ENCODE measurements around the gene MARCHF3.

The MARCHF3 gene

DNA sequence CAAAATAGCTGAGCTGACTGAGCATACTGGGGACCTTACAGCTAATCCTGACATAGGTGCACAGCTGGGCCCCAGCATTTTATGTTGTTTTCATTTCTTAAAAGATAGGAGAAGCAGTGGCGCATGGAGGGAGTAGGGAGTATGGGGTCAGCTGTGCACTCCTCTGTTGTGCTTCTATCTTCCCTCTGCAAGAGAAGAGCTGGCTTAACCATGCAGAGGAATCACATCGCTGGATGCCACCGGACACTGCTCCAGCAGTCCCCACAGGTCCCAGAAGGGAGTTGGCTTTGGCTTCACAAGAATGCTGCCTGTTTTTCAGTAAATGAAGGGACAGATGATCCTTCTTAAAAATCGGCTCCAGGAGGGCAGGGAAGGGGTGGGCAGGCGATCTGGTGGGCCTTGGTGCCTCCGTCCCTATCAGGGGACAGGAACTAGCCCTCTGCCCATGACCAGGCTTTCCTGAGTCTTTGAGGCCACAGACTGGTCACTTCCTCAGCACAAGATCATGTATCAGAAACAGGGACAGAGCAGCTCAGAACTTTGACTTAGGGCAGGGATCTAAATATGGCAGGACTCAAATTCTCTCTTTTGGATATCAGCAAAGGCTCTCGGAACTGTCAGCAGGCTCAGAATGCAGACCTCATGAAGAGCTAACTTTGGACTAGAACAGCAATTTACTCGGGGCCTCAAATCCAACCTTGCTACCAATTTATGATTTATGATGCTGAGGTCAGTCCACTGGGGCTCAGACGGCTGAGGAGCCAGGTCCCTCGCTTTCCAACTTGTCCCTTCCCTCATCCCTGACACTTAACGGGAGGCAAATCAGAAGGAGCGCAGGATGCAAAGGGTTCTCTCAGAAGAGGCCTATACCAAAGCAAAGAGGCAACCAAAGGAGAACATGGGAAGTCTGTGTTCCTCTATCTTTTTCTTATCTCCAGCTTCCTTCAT is 47.2 kb downstream of the MARCHF3 start:
- no peak for DNase-seq

DNA sequence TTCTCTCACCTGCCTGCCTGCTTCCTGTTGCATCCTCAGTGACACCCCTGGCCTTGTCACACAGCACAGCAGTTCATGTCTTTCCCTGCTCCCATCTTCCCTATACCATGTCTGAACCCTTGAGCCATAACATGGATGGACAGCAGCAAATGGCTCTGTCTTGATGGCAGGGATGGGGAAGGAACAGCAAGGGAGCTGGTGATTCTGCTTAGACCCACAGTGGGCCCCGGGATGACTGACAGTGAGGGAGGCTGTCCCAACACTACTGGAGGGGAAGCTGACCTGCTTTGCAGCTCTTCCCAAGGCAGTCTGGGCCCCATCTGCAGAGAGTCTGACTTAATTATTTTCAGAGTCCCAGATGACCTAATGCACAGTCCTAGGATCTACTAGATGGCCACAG is 48.2 kb downstream of the MARCHF3 start:
- no peak for DNase-seq

DNA sequence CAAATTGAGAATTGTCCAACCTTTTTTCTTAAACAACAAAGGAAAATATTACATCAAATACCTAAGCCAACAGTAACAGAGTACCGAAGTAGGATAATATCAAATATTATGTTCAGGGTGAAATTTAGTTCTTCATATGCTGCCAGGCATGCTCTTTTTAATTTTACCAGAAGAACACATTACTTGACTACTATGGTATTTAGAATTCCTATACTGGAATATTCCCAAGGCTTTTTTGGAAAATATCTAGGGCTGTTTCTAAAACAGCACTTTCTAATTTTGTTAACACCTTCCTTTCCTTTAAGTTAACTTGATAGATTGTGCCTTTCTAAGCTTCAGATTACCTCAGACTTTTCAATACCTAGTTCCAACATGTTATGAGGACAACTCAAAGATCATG is 48.7 kb downstream of the MARCHF3 start:
- no peak for DNase-seq

DNA sequence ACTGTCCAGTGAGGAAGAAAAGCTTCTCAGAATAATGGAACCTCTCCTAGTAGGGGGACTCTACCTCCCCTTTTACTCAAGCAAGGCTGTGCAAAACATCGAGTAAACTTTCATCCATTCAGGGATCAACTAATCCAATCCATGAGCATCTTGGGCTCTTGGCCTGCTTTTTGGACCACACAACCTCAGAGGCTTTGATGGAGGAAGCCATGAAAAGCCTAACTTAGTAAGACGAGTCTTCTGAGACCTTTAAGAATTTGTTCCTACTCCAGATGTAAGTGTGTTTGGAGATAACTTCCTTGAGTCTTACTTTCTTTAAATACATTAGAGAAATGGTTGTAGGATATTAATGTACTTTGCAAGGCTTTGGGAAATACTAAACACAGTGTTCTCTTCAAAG is 49.1 kb downstream of the MARCHF3 start:
- no peak for DNase-seq

DNA sequence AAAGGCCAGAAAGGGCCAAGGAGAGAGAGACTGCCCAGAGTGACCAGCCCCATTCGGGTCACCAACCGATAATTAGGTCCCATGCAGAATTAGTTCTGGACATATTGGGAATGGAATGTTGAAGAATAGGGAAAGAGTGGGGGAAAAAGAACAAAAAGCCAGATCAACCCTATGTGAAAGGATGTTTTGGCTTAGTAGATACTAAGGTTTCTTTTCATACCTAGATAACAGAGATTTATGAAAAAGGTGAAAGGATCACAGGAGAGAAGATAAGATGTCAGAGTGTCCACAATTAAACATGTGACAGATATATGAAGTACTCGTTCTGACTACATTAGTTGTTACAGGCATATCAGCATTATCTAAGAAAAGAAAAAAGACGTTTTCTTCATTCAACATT is 52.1 kb downstream of the MARCHF3 start:
- no peak for DNase-seq

DNA sequence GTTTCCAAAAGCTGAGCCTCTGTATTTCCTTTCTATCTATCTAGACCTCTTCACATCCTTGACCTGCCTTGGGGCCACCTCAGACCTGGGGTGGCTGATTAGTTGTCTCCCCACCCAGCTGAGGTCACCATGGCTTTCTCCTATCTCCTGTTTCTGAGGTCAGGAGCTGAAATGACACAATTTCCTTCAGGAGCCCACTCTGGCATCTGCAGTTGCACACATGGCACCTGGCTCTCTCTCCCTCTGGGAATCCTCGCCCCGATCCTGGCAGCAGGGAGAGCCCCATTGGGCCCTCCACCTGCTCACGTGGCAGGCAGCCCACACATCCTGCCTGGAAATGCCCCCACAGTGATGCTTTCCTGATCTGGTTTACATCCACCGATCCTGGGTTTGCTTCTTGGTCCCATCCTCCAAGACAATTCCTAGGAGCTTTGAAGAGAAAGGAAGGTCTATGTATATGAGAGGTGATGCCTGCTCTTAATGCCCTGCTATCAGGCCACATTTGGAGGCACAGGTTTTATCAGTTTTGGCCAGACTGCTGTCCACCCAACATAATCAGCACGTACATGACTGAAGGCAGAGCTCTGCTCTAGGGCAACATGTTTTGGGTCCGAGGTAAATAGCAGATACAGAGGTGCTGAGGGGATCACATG is 53.7 kb downstream of the MARCHF3 start:
- DNase-seq = peak in 1 of 14 donors; percentile 37

DNA sequence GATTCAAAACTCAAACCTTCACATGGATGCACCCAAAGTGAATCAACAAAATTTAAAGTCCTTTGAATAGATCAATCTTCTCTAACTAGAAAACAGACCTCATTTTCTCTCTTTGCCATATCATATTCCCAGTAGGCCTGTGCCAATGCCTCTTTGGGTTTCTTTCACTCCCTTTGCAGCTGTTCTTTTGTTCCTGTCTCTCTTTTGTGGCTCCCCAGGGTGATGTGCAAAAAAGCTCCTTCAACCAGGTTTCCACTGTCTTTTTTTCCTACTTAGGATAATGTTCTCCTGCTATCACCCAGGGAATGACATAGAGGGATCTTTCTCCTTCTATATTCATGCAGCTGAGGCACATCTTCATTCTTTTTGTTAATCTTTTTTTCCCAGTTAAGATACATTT is 54.6 kb downstream of the MARCHF3 start:
- DNase-seq = no peak

DNA sequence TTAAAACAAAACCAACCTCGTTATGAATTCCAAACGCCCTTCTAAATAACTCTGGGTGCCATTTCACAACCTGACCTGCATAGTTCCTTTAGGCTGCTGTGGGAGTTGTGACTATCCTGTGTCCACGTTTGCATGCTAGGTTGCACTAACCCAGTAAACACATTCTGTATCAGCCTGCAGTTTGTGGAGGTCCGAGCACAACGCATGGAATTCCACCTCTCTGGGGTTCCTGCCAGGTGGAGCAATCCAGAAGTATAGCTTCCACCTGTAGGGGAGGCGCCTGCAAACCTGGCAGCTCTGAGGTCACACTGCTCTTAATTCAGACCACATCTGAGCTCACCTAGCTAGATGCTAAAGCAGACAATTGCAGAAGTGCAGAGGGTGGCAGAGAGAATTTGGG is 57.2 kb downstream of the MARCHF3 start:
- no peak for DNase-seq

DNA sequence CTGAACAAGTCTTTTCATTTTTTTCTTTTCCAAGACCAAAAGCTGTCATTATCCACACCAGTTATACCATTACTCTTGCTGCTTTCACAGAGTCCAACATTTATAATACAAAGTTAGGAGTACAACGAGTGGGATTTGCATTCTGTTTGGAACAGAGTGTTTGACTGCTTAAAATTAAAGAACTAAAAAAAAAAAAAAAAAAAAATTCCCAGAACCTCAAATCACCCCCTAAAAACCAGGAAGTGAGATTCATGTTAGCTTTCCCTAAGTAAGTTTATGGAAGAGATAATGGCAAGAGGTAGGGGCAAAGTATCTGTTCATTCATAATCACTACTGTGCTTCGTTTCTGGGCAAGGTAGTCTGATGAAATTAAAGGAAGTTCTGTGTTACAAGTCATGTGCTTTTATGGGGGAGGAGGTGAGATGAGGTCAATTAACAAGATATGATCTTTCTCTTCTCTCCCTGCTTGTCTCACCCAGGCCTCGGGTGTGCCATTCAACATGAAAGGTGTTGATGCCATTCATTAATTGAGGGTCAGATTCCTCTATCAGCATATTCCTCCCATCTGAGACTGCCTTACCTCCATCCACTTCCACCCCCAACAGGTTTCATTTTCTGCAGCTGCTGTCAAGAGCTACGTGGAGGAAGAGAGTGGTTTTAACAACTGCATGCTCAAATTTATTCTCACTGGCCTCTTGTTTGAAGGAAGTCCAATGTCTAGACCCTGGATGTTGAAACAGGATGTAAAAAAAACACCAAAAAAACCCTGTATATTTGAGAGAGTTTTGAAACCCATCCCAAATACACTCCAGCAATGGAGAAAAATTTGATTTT is 58.1 kb downstream of the MARCHF3 start:
- no peak for DNase-seq

DNA sequence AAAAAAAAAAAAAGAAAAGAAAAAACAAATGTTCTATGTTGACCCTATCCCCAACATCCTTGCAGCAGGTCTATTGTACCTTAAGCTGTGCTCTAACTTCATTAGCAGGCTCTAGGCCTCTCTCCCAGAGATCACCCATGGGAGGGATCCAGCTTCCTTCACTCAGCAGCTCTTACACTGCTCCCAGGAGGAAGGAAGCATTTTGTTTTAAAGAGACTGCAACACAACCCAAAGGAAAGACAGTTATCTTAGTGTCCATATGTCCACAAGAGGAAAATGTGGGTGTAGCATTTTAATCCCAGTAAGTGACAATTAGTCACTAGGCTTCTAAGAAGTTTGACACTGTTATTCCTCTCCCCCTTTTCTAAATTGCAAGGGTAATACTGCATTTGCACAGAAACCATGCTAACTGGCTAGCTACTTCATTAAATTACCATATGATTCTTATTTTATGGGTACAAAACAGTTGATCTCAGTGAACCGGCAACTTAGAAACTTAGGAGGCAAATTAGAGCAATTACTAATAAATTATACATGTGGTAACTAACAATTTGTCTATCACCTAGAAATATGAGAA is 58.8 kb downstream of the MARCHF3 start:
- no peak for DNase-seq

DNA sequence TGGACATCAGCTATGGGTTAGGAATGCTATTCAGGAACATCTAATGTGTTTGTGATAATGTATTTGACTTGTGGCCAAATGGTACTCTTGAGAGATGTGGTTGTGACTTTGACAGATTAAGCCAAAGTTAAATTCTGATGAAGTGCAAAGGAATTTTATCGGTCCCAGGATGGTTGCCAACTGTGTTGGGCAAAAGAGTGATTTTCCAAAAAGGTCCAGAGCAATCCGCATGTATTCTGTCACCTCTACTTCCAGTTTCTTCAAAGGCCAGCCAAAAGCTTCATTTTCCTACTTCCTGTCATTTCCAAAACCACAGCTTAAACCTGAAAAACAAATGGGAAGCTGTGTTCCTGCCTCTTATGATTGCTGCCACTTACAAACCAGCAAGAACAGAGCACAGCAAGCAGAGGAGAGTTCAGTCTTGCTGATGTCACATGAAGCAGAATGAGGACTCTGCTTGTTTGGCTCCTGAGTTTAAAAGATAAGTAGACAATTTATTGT is 59.8 kb downstream of the MARCHF3 start:
- no peak for DNase-seq

DNA sequence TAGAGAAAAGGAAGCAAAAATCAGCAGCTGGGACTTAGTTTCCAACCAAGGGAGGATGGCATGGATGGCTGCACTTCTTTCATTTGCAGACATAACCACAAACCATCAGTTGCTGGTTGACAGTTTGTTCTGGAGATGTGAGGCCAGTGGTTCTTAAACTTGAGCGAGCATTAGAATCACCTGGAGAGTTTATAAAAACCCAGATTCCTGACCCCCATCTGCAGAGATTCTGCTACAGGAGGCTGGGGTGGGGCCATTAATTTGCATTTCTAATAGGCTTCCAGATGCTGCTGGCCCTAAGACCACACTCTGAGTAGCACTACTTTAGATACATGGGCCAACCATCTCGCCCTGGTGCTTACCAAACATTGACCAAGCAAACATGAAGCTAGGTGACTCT is 60.8 kb downstream of the MARCHF3 start:
- no peak for DNase-seq

DNA sequence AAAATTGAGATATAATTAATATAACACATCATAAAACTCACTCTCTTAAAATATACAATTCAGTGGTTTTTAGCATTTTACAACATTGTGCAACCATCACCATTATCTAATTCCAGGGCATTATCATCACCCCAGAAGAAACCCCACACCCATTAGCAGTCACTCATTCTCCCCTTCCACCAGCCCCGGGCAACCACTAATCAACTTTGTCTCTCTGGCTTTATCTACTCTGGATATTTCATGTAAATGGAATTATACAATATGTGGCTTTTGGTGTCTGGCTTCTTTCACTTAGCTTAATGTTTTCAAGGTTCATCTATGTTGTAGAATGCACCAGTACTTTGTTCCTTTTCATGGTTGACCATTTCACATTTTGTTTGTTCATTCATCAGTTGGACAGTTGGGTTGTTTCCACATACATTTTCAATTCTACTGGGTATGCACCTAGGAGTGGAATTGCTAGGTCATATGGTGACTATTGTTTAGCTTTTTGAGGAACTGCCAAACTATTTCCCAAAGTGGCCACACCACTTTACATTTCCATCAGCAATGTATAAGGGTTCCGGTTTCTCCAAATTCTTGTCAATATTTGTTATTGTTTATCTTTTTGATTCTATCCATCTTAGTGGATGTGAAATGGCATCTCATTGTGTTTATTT is 62.4 kb downstream of the MARCHF3 start:
- no peak for DNase-seq

DNA sequence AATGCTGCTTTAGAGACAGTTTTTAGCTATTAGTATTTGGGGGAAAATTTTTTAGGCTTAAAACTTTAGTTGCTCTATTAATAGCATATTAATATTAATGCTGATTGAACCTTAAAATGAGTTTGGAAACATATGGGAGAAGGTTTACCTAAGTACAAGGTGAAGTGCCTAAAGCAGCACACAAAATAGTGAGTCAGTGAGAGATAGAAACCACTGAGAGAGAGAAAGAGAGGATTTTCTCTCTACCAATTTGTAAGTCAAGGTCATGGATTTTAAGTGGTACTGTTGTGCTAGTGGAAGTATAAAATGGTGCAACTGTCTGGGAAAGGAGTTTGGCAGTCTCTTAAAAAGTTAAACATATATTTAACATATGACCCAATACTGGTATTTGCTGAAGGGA is 64.9 kb downstream of the MARCHF3 start:
- no peak for DNase-seq

DNA sequence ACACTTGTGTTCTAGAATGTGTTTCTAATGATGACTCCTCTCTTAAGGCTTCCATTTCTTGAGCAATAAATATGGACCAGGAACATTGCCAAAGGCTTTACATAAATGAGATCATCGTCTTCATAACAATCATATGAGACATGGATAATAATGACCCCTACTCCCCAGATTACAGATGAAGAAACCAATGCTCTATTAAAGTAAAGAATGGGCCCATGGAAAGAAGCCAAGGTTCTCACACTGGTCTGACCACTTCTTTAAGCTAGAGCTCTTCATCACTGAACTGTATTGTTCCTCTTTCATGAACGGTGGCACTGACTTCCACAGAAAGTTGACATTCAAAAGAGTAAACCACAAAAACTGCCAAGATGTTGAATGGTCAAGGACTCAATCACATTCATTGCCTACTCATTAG is 65.3 kb downstream of the MARCHF3 start:
- no peak for DNase-seq

DNA sequence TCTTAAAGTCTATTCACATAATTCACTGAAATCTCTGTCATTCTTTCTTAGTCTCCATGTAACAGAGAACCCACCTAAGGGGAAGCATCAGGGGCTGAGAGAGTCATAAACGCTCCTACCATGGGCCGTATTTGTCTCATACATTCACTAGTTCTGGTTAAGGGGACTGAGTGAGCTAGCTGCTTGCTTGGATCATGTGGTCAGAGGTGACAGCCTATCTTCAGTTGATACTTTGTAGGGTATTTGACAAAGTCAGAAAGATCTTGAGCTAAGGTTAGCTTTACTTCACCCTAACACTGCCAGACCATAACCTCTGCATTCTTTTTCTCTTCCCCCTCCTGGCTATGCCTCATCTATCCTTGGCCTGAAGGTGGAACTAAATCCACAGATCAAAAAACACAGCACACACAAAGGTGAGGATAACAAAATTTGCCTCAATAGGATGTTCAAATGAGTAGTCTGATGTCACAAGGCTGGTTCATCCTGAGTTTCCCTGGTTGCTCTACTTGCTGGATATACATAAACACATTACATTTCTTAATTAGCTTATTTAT is 66.5 kb downstream of the MARCHF3 start:
- no peak for DNase-seq

DNA sequence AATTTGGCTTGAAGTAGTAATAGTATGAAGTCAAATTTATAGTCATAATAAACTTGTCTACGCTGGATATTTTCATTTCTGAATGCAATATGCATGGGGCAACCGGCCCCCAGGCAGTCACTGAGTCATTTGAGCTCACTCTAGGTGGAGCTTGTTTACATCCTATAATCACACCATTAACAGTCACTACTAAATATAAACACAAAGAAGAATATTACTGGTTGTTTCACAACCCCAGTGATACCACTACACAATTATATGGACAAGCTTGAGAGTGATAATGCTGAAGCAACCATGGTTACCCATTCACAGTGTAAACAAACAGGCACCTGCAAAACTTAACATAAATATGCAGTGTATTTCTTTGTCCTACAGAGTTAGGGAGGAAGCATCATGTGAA is 68.7 kb downstream of the MARCHF3 start:
- DNase-seq = no peak

DNA sequence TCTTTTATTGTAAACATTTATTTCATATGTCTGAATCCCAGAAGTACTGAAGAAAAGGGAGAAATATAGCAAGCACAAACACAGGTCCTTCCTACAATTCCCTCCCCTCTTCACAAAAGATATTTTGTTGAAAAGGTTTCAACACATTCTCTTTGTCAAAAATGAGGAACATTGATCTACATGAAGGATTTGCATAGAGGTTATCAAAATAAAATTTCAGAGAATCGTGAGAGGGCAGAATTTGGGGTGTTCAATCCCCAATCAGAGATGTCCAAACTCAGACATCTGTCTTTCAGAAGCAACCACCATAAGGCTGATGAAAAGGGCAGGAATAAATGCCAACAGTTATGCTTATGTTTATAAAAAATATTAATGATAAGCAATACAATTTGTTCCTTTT is 69.2 kb downstream of the MARCHF3 start:
- no peak for DNase-seq

DNA sequence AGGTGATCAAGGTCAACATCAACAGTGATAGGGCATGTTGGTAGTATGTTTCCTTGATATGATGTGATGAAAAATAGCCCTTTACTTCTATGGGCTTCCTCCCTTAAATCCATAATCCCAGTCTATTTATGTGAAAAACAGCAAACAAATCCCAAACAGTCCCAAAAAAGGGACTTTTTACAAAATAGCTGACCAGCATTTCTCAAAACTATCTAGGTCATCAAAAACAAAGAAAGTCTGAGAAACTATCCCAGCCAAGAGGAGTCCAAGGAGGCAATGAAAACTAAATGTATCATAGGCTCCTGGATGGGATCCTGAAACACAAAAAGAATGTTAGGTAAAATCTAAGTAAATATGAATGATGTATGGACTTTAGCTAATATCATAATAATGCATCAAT is 71.2 kb downstream of the MARCHF3 start:
- no peak for DNase-seq

DNA sequence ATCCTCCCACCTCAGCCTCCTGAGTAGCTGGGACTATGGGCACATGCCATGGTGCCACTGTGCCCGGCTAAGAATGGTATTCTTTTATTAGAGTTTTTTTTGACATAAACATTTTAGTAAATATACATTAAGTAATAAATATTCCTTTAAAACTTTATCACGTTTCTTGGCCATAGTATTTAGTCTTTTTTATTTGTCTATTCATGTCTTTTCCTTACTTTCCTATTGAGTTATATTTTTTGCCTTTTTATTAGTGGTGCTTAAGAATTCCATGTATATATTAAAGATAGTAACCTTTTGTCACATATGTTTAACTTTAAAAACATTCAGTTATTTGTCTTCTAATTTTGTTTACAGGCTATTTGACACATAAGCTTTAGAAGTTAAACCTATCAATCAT is 73.4 kb downstream of the MARCHF3 start:
- DNase-seq = no peak

DNA sequence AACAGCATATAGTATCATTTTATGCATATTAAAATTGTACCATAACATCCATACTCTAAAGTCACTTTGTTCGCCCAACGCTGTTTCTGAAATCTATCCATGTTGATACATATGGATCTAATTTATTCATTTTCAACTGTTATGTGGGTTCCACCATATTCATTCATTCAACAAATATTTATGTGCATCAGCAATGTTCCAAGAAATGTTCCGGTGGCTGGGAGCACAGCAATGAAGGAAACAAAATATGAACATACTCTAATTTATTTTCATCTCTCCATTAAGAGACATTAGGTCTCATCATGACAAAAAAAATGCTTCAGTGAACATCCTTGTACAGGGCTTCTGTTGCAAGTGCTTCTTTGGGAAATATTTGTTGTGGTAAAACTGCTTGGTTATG is 75.4 kb downstream of the MARCHF3 start:
- DNase-seq = no peak

DNA sequence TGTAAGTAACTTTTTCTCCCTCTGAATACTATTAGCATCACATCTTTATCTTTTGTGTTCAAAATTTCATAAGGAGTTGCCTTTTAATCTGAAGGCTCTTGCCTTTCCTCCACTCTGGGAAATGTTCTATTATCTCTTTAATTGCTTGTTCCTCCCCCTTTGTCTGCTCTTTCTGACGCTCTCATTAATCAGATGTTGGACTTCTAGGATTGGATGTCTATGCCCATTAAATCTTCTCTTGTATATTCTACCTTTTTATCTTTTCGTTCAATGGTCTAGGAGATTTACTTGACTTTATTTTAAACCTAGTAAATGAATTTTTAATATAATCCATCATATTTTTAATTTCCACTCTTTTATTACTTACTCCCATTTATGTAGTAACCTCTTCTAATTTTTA is 76.7 kb downstream of the MARCHF3 start:
- DNase-seq = no peak

Data from C1 segment of cervical spinal cord (tissue), 14 donors.